Gastrocnemius medialis (tissue), 4 donors: ENCODE results near the gene RERE. TPM values are rescaled to one million over a fixed set of nuclear protein-coding genes. Genes with fewer than 3 reads are reported as not detected.
A peak's percentile ranks its signal among the peaks of the same experiment; 100 is the strongest.

Experiments used
- ATAC-seq, 2 donors: fragments of 150-250 bp; one replicate each; pipeline ENCODE4 v1.9.1; 2016
- DNase-seq, 2 donors: peaks; one replicate each; pipeline ENCODE4 v3.0.0-alpha.2; 2019
- H3K27ac ChIP-seq, 4 donors: fragments of 200-600 bp; sonication (generic); 1 replicate in 1 of 4; 2 replicates in 3 of 4; pipeline ENCODE4 v1.5.1; 2016 to 2018; ENCODE audit warnings: mild to moderate bottlenecking in 2 of 4, moderate library complexity in 1 of 4
- H3K27me3 ChIP-seq, 3 donors: fragments of 200-600 bp; sonication (generic) in 2 of 3; 1 replicate in 1 of 3; 2 replicates in 2 of 3; pipeline versions ENCODE4 v1.5.1 to v1.6.0; 2016 to 2019; ENCODE audit warnings: mild to moderate bottlenecking in 1 of 3, moderate library complexity in 1 of 3
- H3K36me3 ChIP-seq, 2 donors: fragments of 200-600 bp; sonication (generic) in 1 of 2; one replicate each; pipeline ENCODE4 v1.5.1; 2017 to 2018
- H3K4me1 ChIP-seq, 2 donors: fragments of 200-600 bp; sonication (generic) in 1 of 2; one replicate each; pipeline ENCODE4 v1.5.1; 2016 to 2017; ENCODE audit warnings: mild to moderate bottlenecking in 2 of 2
- H3K4me3 ChIP-seq, 4 donors: fragments of 200-600 bp; sonication (generic) in 3 of 4; 1 replicate in 1 of 4; 2 replicates in 3 of 4; pipeline ENCODE4 v1.5.1; 2016 to 2019; ENCODE audit warnings: mild to moderate bottlenecking in 2 of 4
- H3K9me3 ChIP-seq, 3 donors: fragments of 200-600 bp; sonication (generic) in 2 of 3; 1 replicate in 1 of 3; 2 replicates in 2 of 3; pipeline ENCODE4 v1.5.1; 2016 to 2019
- CTCF ChIP-seq, 5 experiments: fragments of 450-650 bp in 3 of 5; fragments of 200-600 bp in 2 of 5; sonication (generic) in 2 of 5; IDR thresholded peaks in 4 of 5; conservative IDR thresholded peaks in 1 of 5; 1 replicate in 4 of 5; 2 replicates in 1 of 5; pipeline ENCODE4 v1.5.1; 2016 to 2019; ENCODE audit warnings: antibody characterized with exemption in 5 of 5, mild to moderate bottlenecking in 3 of 5, moderate library complexity in 3 of 5
- POLR2A ChIP-seq, 2 donors: fragments of 450-650 bp; IDR thresholded peaks; one replicate each; pipeline ENCODE4 v1.6.1; 2017; ENCODE audit warnings: antibody characterized with exemption in 2 of 2, mild to moderate bottlenecking in 2 of 2, moderate library complexity in 2 of 2
- in situ Hi-C, 4 donors: fragments of 200-750 bp; cut with MboI; loops; one replicate each; pipeline versions ENCODE4 v1.15.0 to v1.8.0; 2017; ENCODE audit warnings: low sequenced_read_pairs in 4 of 4
- intact Hi-C: fragments of 100-400 bp; cut with DNase I; formaldehyde crosslinking; loops from one replicate; pipeline ENCODE4 v1.15.1; 2023; ENCODE audit warnings: low total_unique reads
- total RNA-seq, 4 donors: library from RNA; depleted of rRNA; stranded (reverse); fragments of >200 nt; gene quantifications; one replicate each; pipeline versions ENCODE4 v1.1.0 to v1.2.3, GENCODE V29; 2016

The RERE gene
- total RNA-seq, 4 donors from 2014 or later = 60.8 to 106 (median 102) TPM

GRCh38 chr1:8396083-8396785 lies 421.2 kb downstream of the RERE start:
- intact Hi-C loops = loop anchor here (2.0 kb wide), 1 partner anchor 27 kb away; no protein-coding TSS in a partner anchor
- H3K9me3 ChIP-seq = no peaks in the 10 kb centered on the region
- peak overlapping the region; percentile 86 to 92 (median 88) for H3K27ac ChIP-seq
- H3K4me3 ChIP-seq = peak overlapping the region in 1 of 4 donors; percentile 1
- TF ChIP-seq POLR2A (IDR thresholded peaks at IDR 0.05) (no peak), CTCF (IDR thresholded peaks at IDR 0.05 in 4 of 5, conservative IDR thresholded peaks at IDR 0.05 in 1 of 5) (no peak)
- H3K27me3 ChIP-seq = no peaks in the 10 kb centered on the region
- ATAC-seq (no peak), DNase-seq (no peak)
- in situ Hi-C loops = no loop called here
- peaks cover 88 to 96% of the 10 kb centered on the region in 2 donors for H3K4me1 ChIP-seq
- H3K36me3 ChIP-seq = peaks cover 0 to 3% of the 10 kb centered on the region in 2 donors

- Histone ChIP-seq H3K27me3 (no peaks in the 10 kb centered on the region), H3K27ac (peak overlapping the region; percentile 86 to 92 (median 88)), H3K4me1 (peaks cover 88 to 97% of the 10 kb centered on the region in 2 donors), H3K36me3 (no peaks in the 10 kb centered on the region), H3K4me3 (peak overlapping the region in 1 of 4 donors; percentile 1), H3K9me3 (no peaks in the 10 kb centered on the region)
- intact Hi-C loops = no loop called here
- in situ Hi-C loops = no loop called here
- DNase-seq = no peak
- no peak for ATAC-seq
- TF ChIP-seq POLR2A (IDR thresholded peaks at IDR 0.05) = no peak
- no peak for TF ChIP-seq CTCF (IDR thresholded peaks at IDR 0.05 in 4 of 5, conservative IDR thresholded peaks at IDR 0.05 in 1 of 5)
Measured at GRCh38 chr1:8395433-8395866, 422.0 kb downstream of the RERE start.

- peaks cover 85 to 90% of the 10 kb centered on the region in 2 donors for H3K4me1 ChIP-seq
- no peaks in the 10 kb centered on the region for H3K27me3 ChIP-seq
- no peaks in the 10 kb centered on the region for H3K9me3 ChIP-seq
- ATAC-seq = no peak
- H3K27ac ChIP-seq = peak overlapping the region; percentile 86 to 92 (median 88)
- no peak for DNase-seq
- no peaks in the 10 kb centered on the region for H3K36me3 ChIP-seq
- H3K4me3 ChIP-seq = no peak overlapping the region
- TF ChIP-seq POLR2A (IDR thresholded peaks at IDR 0.05) (no peak), CTCF (IDR thresholded peaks at IDR 0.05 in 4 of 5, conservative IDR thresholded peaks at IDR 0.05 in 1 of 5) (no peak)
- in situ Hi-C loops (no loop called here), intact Hi-C loops (no loop called here)
Measured at GRCh38 chr1:8394456-8395321, 422.8 kb downstream of the RERE start.

GRCh38 chr1:8392522-8392921 lies 424.9 kb downstream of the RERE start:
- no peak for TF ChIP-seq POLR2A (IDR thresholded peaks at IDR 0.05)
- no peak for TF ChIP-seq CTCF (IDR thresholded peaks at IDR 0.05 in 4 of 5, conservative IDR thresholded peaks at IDR 0.05 in 1 of 5)

More at GRCh38 chr1:8392522-8392921, 424.9 kb downstream of the RERE start:
- no peak overlapping the region for H3K4me3 ChIP-seq
- DNase-seq (no peak), ATAC-seq (no peak)
- peaks cover 74 to 85% of the 10 kb centered on the region in 2 donors for H3K4me1 ChIP-seq
- H3K27me3 ChIP-seq = no peaks in the 10 kb centered on the region
- H3K27ac ChIP-seq = peak overlapping the region; percentile 86 to 92 (median 88)
- intact Hi-C loops (no loop called here), in situ Hi-C loops (no loop called here)
- no peaks in the 10 kb centered on the region for H3K36me3 ChIP-seq
- no peaks in the 10 kb centered on the region for H3K9me3 ChIP-seq
